AG04450 (cell line): ENCODE results near the gene MYBL2. TPM values are rescaled to one million over a fixed set of nuclear protein-coding genes. Genes with fewer than 3 reads are reported as not detected.

Experiments
- CTCF ChIA-PET: fragments of 300-600, 350-600 bp; formaldehyde crosslinking; extraction: SDS; loops from one replicate; lab custom pipeline; 2022; ENCODE audit warnings: antibody characterized with exemption, inconsistent platforms; lab: Charles Lee
- POLR2A ChIA-PET: fragments of 350-600 bp; formaldehyde crosslinking; extraction: SDS; loops from one replicate; lab custom pipeline; 2021; ENCODE audit warnings: antibody characterized with exemption, inconsistent platforms; lab: Yijun Ruan, JAX
- DNase-seq: peaks from one replicate; pipeline ENCODE4 v3.0.0-alpha.2; 2011; ENCODE audit warnings: low read depth, low spot score
- H3K27ac ChIP-seq: one replicate; pipeline ENCODE4 v1.5.1; 2012; ENCODE audit warnings: low read depth, low read length, control low read depth
- H3K27me3 ChIP-seq: one replicate; pipeline ENCODE4 v1.6.0; 2012; ENCODE audit warnings: low read length; ENCODE audit not compliant: control insufficient read depth, insufficient read depth
- H3K4me3 ChIP-seq: 2 replicates; pipeline ENCODE4 v1.5.1; 2011; ENCODE audit warnings: mild to moderate bottlenecking, low read depth, low read length, control low read depth
- H3K9me3 ChIP-seq: 2 replicates; pipeline ENCODE4 v1.5.1; 2012; ENCODE audit warnings: low read length; ENCODE audit not compliant: control insufficient read depth, insufficient read depth
- CTCF ChIP-seq: IDR thresholded peaks from 2 replicates; pipeline ENCODE4 v1.5.1; 2011; ENCODE audit warnings: low read depth, low read length, control low read depth, inconsistent platforms
- polyA plus RNA-seq: library from polyadenylated mRNA; depleted of rRNA; stranded (reverse); fragments of >200 nt; gene quantifications from 2 replicates; pipeline ENCODE4 v1.2.3, GENCODE V29; 2011

MYBL2 gene
- polyA plus RNA-seq, 1 experiment, result 1.7 TPM

DNA sequence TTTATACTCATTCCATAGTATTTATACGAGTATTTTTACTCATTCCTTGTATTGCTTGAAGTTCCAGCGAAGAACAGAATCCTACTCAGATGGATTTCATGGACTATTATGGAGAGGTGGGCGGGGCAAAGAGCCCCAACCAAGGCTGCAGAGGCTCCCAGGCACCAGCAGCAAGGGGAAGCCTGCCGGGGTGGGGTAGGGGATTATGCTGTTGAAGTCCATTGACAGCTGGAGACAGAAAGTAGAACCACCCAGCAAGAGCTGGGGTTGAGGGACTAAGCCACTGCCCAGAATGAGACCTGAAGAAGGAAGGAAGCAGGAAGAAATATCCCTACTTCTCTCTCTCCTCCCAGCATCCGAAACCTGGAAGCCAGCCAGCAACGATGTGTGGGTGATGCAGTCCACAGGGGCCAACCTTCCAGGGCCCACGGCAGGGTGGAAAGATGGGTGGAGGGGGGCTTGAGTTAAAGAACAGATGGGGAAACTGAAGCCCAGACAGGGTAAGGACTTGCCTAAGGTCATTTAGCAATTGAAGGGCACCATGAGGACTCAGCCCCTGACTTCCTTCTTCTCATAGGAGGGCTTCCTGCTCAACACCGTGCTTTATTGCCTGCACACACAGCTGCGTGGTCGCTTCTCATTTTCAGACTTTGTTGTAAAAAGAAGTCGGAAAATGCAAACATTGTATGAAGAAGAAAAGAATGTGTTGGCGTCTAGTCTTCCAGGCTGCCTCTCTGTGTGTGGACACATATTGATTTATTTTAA is 78.2 kb downstream of the MYBL2 start:
- Histone ChIP-seq H3K27me3 (no peaks in the 10 kb centered on the region), H3K4me3 (no peak overlapping the region), H3K27ac (no peak overlapping the region), H3K9me3 (no peaks in the 10 kb centered on the region)
- POLR2A ChIA-PET, result interaction anchor here (0.7 kb wide), 1 partner anchor 274 kb away, joined by 3 read pairs; no protein-coding TSS in a partner anchor
- CTCF ChIA-PET, result interaction anchor here (0.6 kb wide), 2 partner anchors 335 to 594 kb away, joined by 3 to 5 read pairs; no protein-coding TSS in a partner anchor
- no peak for TF ChIP-seq CTCF
- no peak for DNase-seq

GRCh38 chr20:43746344-43747137 is 79.6 kb downstream of the MYBL2 start:
- Histone ChIP-seq H3K4me3 (no peak overlapping the region), H3K27ac (no peak overlapping the region), H3K27me3 (no peaks in the 10 kb centered on the region), H3K9me3 (no peaks in the 10 kb centered on the region)
- DNase-seq, result no peak
- TF ChIP-seq CTCF, result no peak
- ChIA-PET POLR2A (interaction anchor here (0.7 kb wide), 1 partner anchor 68 kb away, joined by 3 read pairs; no protein-coding TSS in a partner anchor), CTCF (interaction anchor here (1.0 kb wide), 1 partner anchor 334 kb away, joined by 3 read pairs; no protein-coding TSS in a partner anchor)

GRCh38 chr20:43748274-43748673 is 81.4 kb downstream of the MYBL2 start:
- DNase-seq, result no peak
- CTCF ChIA-PET, result interaction anchor here (0.6 to 6.5 kb wide), 8 partner anchors 9 to 346 kb away, joined by 3 to 197 read pairs (median 4); no protein-coding TSS in a partner anchor
- H3K9me3 ChIP-seq, result no peaks in the 10 kb centered on the region
- no peak overlapping the region for H3K27ac ChIP-seq
- no peak for TF ChIP-seq CTCF
- POLR2A ChIA-PET, result no interaction called here
- H3K4me3 ChIP-seq, result no peak overlapping the region
- no peaks in the 10 kb centered on the region for H3K27me3 ChIP-seq

GRCh38 chr20:43749734-43750294 is 82.9 kb downstream of the MYBL2 start:
- Histone ChIP-seq H3K9me3 (no peaks in the 10 kb centered on the region; the same call in 1 of the 2 replicates), H3K27me3 (no peaks in the 10 kb centered on the region), H3K4me3 (no peak overlapping the region), H3K27ac (no peak overlapping the region)
- no peak for DNase-seq
- ChIA-PET CTCF (interaction anchor here (0.5 to 6.5 kb wide), 57 partner anchors 8 to 438 kb away, joined by 3 to 197 read pairs (median 4); no protein-coding TSS in a partner anchor), POLR2A (interaction anchor here (0.7 kb wide), 1 partner anchor 159 kb away, joined by 3 read pairs; the partner anchor contains the start of gene IFT52)
- peak; percentile 98 for TF ChIP-seq CTCF
